GM10266 (cell line): ENCODE data around the gene FADS2.

ENCODE experiments used
- DNase-seq: peaks from one replicate; pipeline ENCODE4 v3.0.0; 2012; ENCODE audit errors: extremely low spot score
- TF ChIP-seq, protein P1 (sequence below): IDR thresholded peaks from 2 replicates; pipeline ENCODE4 v1.5.1; 2012; ENCODE audit warnings: mild to moderate bottlenecking, low read depth; ENCODE audit not compliant: control insufficient read depth, insufficient read depth; ENCODE audit errors: missing control alignments

The FADS2 gene

DNA sequence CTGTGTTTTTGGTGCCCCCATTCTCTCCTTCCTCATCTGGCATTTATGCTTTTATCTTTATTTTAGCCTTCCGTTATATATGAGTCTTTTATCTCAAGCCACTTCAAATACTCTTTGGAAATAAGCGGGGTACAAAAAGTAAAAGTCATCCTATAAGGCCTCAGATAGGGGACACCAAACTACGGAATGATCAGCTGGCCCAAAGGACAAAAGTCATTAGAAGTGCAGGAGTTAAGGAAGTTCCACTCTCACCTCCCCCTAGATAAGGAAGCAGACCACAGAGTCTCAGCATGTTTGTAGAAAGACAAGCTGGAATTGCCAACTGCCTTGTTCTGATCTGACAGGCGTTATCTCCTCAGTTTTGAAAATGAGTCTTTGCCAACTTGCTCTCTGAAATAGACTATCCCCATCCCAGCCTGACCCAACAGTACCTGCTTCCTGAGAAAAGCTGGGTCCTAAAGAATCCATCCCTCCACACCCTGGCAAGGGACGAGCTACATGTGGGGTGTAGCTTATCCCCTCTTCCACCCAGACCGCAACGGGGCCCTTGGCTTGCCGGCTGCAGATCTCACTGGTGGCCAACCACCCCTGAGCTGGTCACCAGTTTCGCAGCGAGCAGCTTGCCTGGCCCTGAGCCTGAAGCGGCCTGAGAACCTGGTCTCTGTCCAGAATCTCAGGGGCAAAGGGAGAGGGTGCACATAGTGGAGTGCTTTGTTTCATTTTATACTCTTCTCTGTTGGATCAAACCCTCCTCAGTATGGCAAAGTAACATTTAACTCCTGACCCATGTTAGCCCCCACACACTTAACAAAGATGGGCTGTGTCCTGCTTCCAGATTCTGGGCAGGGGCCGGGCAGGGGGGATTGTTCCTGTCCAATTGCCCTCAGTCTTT lies 13.8 kb downstream of the FADS2 start:
- TF ChIP-seq, protein P1, sequence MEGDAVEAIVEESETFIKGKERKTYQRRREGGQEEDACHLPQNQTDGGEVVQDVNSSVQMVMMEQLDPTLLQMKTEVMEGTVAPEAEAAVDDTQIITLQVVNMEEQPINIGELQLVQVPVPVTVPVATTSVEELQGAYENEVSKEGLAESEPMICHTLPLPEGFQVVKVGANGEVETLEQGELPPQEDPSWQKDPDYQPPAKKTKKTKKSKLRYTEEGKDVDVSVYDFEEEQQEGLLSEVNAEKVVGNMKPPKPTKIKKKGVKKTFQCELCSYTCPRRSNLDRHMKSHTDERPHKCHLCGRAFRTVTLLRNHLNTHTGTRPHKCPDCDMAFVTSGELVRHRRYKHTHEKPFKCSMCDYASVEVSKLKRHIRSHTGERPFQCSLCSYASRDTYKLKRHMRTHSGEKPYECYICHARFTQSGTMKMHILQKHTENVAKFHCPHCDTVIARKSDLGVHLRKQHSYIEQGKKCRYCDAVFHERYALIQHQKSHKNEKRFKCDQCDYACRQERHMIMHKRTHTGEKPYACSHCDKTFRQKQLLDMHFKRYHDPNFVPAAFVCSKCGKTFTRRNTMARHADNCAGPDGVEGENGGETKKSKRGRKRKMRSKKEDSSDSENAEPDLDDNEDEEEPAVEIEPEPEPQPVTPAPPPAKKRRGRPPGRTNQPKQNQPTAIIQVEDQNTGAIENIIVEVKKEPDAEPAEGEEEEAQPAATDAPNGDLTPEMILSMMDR, result no peak
- no peak for DNase-seq

DNA sequence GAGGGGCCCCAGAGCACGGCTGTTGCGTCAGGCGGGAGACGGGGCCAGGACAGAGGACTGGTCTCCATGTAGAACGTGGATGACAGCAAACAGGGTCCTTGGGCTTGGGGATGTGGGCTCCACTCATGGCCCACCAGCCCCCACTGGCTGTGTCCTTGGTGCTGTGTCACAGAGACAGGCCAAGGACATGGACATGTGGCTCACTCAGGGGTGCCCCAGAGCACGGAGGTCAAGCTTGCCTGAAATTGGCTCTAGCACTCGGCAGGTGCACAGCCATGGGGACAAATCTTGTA lies 14.4 kb downstream of the FADS2 start:
- no peak for DNase-seq
- TF ChIP-seq, protein P1, result no peak

DNA sequence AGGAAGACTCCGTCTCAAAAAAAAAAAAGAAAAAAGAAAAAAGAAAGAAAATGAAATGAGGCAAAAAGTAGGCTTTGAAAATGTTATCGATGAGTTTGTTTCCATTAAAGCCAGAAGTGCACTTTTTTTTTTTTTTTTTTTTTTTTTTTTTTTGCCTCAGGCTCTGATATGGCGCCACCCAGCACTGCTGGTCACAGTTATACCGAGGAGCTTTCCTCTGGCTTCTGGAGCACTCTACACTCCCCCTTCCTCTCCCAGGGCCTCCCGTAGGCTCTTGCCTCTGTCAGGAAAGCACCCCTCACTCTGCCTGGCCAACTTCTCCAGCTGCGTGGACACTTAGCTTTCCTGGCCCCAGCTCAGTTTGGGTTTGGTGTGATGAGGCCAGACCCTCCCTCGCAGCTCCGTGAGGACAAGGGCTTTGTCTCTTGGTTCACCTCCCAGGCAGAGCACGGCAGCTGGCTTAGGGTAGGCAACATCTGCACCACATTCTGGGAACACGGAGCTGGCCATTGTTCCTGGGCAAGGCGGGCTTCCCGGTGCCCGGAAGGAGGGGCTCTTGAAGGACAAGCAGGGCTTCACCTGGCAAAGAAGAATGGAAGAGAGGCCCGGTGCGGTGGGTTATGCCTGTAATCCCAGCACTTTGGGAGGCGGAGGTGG lies 16.9 kb downstream of the FADS2 start:
- DNase-seq, result no peak
- TF ChIP-seq, protein P1, result no peak

DNA sequence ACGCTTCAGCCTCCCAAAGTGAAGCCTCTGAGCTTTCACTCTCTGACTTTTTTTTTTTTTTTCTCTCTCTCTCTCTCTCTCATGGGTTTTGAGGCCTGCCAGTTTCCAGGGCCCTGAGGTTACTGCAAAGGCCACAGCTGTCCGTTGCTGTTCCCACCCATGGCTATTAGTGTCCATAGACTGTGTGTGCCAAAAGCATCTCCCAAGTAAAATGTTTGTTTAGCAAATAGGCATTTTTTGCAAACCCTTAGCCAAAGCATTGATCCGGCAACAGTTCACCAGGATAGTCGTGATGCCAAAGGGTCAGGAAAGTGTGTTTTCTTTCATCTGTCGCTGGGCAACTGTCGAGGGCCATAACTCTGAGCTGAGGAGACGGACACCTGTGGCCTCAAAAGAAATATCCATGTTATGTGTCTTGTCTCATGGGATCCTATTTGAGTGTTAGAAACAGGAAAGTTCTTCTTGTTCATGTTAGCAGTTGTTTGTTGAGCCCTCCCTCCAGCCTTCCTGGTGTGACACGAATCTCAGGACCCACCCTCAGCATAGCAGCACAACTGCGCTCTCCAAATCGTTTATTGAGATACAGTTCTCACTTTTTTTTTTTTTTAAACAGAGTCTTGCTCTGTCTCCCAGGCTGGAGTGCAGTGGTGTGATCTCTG lies 18.4 kb downstream of the FADS2 start:
- no peak for DNase-seq
- TF ChIP-seq, protein P1, result no peak

DNA sequence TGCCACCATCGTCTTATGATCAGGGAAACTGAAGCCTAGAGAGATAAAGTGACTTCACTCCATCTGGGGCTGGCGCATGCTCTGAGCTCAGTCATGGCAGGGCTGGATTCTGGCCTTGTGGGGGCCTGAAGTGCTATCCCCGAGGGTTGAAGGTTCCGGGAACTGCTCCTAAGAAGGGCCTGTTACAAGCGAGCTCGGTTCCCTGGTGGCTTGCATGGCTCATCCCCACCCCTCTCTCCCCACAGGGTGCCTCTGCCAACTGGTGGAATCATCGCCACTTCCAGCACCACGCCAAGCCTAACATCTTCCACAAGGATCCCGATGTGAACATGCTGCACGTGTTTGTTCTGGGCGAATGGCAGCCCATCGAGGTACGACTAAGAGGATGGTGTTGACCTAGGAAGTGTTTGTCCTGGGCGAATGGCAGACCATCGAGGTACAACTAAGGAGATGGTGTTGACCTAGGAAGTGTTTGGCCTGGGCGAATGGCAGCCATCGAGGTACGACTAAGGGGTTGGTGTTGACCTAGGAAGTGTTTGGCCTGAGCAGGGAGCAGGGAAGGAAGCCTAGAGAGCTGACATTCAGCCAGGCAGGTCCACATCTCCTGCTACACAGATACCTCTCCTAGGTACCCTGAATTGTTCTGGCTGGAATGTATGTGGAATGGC lies 19.9 kb downstream of the FADS2 start:
- TF ChIP-seq, protein P1, result no peak

DNA sequence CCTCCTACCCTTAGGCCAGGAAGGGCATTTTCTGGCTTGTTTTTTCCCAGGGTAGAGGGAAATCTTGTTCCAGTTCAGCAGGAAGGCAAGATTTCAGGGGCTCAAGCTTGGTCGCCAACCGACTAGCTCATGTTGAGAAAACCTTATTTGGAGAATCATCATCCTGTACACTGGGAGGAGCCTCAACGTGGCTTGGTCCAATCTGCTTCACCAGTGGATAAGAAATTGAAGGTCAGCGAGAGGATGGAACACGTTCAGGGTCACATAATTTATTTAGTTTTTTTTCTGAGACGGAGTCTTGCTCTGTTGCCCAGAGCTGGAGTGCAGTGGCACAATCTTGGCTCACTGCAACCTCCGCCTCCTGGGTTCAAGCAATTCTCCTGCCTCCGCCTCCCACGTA lies 20.5 kb downstream of the FADS2 start:
- TF ChIP-seq, protein P1, result no peak
- DNase-seq, result no peak

More for the DNA sequence above, 19.9 kb downstream of the FADS2 start:
- no peak for DNase-seq
